HG03095 (cell line): ENCODE results near the gene ECHDC1.

ENCODE experiments used
- ATAC-seq: cut with Tn5 transposase; IDR thresholded peaks from one replicate; pipeline ENCODE4 v1.9.1; 2021; ENCODE audit warnings: moderate library complexity; ENCODE audit not compliant: unreplicated experiment

Gene ECHDC1

DNA sequence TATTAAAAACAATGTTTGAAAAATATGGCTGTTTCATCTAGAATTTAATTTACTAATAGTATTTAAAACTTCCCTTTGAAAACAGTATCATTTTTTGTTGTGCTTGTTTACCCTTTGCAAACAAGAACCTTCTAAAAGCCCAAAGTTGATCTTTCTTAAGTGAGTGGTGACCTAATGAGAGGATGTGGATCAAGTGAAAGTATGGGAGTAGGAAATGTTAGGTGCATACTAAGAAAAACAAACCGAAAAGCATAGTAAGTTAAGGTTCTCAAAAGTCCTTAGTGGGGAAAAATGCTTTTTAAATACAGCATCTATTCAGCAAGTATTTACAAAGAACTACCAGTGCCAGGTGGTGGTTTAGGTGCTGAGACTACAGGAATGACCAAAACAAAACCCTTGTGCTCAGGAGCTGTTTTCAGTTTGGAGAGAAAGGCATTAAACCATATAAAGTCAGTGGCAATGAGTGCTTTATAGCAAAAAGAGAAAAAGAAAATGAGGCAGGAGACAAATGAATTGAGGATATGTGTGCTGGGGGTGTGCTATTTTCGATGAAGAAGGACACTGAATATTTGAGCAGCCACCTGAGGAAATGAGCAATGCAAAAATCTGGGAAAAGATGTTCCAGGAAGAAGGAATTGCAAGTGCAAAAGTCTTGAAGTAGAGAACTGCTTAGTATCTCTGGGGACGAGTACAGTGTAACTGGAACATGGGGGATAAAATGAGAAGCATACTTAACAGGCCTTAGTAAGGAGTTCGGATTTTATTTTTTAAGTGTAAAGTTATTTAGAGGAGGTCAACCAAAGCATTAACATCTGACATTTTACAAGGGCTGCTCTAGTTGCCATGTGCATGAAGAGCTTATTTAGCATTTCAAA, 52.8 kb downstream of the ECHDC1 start:
- ATAC-seq: peak; percentile 31

DNA sequence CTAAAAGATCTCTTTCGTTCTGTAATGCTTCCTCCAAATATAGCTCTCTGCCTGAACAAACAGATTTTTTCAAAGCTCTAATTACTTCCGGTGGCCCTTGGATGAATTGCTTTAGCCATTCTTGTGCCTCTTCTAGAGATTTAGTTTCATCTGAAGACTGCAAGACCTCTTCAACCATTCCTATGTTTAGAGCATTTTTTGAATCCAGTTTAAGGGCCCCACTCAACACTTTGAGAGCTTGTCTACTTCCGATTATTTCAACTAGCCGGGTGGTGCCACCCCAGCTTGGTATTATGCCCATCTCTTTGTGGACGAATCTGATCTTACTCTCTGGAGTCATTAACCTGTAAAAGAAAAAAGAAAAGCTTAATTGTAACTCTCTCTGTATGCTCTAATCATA, 53.5 kb downstream of the ECHDC1 start:
- ATAC-seq: no peak

DNA sequence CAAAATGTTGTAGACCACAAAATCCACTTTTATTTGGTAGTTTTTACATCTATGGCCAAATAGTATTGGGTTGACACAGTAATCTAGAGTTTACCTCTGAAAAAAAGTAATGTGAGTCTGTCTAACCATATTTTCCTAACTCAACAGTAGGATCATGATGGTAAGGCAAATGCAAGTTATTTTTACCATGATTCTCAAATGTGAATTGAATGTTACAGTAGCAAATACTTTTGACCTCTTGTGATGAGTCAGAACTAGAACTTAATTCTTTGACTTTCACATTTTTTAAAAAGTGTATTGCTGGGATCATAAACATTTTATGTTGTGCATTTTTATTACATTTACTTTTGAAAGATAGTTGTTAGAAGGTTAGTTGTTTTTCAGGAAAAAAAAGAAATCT, 54.7 kb downstream of the ECHDC1 start:
- no peak for ATAC-seq

DNA sequence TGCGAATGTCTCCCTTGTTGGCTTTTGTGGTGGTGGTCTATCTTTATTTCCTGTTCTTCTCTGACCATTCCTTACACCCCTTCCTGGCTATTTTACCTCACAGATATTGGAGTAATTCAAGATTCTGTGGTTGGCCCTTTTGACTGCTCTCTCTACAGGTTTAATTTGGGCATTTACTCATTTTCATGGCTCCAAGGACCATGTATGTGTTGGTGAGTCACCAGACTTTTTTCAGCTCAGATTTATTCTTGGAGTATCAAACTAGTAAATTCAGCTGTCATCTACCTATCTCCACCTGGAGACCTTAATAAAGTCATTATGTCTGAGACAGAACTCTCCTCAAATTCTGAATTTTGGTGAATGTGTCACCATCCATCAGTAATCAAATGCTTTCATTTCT, 61.2 kb downstream of the ECHDC1 start:
- ATAC-seq: no peak

DNA sequence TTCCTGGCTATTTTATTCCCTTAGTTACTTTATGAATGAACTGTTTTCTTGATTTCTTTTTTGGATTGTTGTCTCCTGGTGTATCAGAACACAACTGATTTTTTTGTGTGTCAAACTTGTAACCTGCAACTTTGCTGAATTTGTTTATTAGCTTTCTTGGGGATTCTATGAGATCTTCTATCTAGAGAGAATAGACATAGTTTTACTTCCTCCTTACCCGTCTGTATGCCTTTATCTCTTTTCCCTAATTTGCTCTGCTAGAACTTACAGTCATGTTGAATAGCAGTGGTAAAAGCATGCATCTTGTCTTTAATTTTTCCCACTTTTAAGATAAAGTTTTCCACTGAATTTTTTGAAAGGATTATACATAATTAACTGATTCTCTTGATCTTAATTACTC, 63.6 kb downstream of the ECHDC1 start:
- no peak for ATAC-seq

DNA sequence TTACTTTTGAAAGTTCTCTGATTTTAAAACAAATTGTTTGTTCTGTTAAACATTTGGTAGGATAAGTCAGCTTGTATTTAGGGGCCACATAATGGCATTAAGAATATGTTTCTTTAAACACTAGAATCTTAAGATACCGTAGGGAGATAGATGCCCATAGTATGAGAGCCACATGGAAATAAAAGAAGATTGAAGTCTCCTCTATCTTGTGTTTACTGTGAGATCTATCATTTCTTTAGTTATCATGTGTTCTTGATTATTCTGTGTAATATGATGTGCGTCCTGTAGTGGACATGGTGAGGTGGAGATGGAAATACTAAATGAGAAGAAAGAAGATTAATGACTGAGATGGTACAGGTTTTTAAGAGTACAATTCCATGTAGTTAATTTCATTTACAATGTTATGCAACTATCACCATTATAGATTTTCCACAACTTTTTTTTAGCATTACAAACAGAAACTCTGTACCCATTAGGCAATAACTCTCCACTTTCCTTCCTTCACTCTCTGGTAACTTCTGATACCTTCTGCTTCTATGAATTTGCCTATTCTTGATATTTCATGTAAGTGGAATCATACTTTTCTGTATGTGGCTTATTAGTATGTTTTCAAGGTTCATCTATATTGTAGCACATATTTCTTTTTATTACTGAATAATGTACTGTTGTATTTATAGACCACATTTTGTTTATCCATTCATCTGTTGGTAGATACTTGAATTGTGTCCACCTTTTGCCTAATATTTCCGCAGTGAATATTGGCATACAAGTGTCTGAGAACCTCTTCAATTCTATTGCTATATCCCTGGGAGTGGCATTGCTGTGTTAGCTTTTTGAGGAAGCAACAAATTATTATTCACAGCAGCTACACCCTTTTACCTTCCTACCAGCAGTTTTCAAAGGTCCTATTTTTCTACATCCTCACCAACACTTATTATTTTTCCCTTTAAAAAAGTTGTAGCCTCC, 65.2 kb downstream of the ECHDC1 start:
- no peak for ATAC-seq

DNA sequence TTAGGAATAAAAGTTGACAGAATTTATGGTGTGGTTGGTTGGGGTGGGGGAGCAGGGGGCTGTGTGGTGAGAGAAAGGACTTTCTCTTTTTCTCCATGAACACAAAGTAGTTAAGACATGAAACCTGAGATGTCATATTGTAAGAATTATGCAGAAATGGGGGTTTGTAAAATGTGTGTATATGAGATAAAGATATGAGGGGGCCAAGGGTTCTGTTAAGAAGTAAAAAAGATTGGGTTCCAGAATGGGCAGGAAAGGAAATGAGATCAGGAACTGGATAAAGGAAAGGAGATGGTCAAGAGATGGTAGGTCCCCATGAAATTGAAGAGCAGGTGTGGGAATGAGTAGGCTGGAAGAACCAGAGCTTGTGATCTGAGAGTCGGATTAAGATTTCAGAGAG, 67.1 kb downstream of the ECHDC1 start:
- ATAC-seq: no peak

DNA sequence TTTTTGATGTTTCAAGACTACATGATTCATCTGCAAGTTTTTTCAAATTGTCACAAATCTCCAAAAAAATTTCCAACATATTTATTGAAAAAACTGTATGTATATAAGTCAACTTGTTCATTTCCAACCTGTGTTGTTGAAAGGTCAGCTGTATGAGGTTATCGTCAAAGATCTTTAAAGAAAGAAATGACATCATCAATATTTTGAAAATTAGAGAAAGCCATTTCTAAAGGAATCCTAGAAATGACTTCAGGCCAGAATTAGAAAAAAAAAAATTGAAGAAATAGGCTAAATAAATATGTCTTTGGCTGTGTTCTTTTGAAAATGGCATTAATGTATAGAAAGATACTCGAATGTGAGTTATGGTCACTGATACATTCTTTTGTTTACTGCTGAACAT, 69.9 kb downstream of the ECHDC1 start:
- no peak for ATAC-seq

DNA sequence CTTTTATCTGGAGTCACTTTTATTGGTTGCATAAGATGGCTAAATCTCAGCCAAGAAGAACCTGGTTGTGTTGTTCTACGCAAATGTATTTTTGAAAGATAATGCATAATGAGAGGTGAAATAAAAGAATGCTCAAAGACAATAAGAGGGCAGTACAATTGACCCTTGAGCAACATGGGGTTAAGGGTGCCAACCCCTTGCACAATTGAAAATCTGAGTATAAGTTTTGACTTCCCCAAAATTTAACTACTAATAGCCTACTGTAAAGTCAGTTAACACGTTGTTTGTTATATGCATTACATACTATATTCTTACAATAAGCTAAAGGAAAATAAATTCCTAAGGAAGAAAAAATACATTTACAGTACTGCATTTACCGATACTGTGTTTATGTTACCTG, 70.8 kb downstream of the ECHDC1 start:
- ATAC-seq: no peak

DNA sequence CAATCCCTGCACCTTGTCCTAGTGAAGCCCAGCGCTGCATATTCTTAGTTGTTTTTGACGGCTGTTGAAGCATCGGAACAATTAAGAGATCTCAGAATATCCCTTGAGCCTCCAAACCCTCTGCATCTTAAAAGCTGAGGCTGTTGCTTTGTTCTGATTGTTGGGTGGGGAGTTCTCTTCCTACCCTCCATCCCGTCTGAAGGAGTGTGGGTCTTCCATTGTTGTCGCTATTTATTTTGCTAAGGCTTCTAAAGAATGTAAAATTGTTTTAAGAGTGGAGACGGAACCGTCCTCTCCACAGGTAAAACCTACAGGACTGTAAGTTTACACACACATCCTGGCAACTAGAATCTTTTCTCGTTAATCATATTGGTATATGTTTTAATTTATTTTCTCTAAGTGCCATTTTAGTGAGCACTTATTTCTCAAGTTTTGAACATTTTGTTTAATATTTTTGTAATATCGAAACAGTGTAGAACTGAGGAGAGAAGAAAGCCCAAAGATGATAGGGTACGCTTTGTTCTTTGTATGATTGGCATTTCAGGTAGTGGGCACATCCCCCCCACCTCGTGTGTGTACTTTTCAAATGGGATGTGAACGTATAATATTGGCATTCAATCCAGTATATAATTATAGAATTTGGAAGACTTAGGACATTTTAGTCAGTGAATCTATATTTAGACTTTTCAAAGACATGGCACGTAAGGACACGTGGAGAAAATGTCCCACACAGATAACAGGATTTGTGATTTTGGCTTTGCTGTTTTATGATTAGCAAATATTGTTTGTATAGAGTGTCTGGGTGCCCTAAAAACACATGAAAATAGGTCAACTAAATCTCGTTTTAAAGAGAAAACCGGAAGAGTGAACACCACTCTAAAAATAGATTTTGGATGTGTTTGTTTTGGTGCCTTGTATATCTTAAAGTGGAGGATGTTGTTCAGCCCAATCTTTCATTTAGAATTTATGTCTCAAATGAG, 75.5 kb downstream of the ECHDC1 start:
- ATAC-seq: peak; percentile 1

DNA sequence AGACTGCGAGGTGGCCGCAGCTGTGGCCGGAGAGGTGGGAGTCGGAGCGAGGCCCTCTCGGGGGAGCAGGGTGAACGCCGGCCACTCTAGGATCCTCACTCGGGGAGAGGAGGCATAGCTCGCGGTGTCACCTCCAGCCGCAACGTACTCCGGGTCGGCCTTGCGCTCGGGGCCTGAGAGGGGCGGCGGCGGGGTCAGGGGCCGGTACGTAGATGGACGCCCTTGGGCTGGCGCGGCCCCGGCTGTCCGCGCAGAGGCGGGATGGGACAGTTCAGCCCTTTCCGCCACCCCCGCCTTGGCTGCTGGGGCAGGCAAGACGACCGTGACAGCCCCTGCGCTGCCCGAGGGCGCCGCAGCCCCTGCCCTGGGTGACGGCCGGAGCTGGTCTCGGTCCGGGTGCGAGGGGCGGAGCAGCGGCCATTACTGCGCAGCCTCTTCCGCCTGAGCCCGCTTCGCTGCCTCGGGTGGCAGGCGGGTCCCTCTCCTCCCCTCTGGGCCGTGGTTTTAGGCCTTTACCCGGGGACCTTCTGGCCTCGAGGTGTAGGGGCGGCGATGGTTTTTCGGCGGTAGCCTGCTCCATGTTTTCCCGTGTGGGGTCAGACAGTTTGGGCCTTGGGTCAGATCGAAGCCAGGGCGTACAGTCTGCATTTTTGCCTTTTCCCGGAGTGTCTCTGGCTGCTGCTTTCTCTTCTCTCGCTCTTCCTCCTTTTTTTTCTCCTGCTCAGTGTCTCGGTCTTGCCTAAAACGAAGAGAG, 76.3 kb downstream of the ECHDC1 start:
- ATAC-seq: peak; percentile 76

DNA sequence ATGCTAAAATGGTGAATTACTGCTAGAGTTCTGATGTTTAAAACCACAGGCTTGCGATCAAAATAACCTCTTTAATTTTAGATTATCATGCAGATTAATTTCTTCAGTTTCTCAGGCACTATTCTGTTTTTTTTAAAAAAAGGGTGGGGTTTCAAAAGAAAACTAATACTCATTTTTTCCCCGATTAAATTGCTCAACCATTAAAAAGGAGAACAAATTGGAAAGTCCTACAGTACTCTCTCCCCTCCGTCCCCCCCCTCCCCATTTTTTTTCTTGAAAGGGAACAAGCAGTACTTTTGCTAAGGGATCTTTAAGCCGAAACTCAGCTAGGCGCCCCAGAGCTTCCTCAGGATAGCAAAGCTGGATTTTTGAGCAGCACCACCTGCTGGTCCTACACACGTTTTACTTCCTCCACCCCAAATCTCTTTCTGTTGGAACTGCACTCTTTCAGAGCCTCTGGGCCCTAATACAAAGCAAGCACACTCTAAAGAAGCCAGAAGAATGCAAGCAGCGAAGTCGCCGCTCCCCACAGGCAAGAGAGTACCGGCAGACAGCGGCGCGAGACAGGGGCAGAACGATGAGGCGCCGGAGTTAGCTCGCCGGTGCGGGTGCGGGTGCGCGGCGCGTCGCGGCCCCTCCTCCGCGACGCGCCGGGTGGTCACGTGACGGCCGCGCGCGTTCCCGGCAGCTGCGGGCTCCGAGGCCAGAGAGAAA, 77.1 kb downstream of the ECHDC1 start, which contains the start of gene RNF146:
TSS of gene RNF146 (plus strand) at position 687 of the 714 bp plus-strand sequence. CDS start 13,475 bp downstream, outside the sequence.
- ATAC-seq: peak; percentile 76

DNA sequence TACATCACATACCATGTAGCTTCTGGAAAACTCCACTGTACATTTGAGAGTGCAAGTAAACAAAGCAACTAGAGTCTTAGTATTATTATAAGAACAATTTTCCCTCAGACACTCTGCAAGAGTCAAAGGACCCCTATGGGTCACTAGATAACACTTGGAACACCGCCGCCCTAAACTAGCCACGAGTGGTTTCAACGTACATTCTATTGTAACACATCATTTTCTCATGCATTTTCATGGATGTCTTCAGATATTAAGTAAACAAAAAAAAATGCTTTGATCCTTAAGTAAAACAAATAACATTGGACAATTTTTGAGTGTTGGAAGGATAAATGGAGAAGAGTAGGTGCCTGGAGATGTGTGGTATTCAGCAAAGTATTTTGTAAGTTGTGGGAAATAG, 79.9 kb downstream of the ECHDC1 start:
- no peak for ATAC-seq

DNA sequence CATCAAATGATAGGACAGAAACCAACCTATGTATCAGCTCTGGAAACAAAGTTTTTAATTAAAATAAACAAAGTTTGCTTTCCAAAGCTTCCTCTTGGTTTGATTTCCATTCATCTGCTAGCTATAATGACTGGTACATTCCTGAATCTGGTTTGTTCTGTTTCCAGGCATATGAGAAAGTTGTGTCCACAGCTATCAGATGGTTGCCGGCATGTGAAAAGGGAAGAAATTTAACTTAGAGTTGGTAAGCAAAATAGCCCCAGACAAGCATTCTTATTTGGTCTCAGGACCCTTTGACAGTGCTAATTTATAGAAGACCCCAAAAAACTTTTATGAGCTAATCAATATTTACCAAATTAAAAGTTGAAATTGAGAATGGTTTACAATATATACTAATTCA, 80.5 kb downstream of the ECHDC1 start:
- ATAC-seq: no peak

DNA sequence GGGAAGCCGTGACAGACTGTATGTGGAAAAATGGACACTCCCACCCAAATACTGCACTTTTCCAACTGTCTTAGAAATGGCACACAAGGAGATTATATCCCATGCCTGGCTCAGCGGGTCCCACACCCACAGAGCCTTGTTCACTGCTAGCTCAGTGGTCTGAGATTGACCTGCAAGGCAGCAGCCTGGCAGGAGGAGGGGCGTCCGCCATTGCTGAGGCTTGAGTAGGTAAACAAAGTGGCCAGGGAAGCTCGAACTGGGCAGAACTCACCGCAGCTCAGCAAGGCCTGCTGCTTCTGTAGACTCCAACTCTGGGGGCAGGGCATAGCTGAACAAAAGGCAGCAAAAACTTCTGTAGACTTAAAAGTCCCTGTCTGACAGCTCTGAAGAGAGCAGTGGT, 88.1 kb downstream of the ECHDC1 start:
- no peak for ATAC-seq

DNA sequence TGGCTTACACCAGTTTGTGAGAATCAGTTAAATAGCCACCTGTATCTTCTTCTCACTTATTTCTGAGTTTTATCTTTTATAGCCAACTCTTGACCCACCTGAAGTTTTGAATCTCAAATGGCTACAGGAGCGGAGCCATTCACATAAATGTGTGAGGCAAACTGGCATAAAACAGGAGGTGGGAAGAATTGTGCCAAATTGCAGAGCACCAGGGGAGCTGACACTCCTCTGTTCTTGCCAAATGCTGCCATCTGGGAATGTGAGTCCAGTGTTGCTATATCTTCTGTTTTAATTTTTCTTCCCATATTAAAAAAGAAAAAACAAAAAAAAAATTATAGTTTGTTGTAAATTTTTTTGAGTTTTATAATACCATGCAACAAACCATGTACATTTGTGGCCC, 93.8 kb downstream of the ECHDC1 start:
- no peak for ATAC-seq

DNA sequence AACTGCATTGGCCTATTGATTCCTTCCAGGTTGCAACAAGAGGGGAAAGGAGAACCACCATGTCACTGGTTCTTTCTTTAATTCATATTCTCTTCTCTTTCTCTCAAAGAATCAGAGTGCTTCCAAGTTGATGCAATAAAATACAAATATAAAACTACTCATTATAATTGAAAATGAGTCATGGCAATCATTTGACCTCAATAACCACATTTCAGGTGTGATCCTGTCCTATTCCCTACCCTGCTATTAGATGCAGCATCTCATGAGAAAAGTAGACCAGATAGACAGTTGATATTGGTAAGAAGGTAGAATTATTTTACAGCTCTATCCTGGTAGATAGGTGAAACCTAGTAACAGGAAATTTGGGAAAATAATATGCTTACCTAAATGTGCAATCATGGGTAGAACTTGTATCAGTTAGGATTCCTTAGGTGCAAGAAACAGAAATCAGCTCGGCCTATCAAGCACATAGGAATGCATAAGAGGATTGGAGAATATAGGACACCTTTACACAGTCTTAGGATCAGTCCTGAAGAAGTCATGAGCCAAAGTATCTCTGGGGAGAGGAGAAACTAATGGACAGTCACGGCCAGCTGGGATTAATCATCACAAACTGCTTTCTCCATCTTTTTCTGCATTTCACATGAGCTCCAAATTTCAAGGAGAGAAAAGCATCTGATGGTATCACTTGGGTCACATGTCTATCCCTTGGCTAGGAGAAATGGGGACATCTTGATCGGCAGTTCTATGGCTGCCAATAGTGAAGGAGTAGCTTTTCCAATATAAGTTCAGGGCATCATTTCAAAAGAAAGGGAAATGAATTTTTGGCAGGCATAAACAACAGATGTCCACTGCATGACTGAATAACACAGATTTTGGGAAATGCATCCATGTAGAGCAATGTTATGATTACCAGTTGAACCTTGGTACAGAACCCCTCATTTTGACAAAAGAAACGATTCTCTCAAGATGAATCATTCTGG, 96.0 kb downstream of the ECHDC1 start:
- ATAC-seq: no peak

DNA sequence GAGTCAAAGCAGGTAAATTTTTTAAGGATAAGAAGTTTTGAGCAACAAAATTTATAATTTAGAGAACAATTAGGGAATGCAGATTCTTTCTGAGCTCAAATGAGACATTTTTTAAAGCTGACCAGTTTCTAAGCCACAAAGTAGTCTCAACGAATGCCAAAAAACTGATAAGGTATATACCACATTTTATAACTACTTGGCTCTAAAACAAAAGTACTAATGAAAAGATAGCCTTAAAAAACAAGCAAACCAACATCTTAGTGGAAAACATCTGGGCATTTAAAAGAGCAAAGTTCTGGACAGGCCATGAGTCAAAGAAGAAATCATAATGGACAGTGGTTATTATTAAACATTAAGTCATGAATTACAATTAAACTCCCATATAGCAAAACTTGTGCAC, 99.9 kb downstream of the ECHDC1 start:
- ATAC-seq: no peak
